ENCODE data around the gene ATF7IP2.
"Not testable (repeated sequence)": the region's sequence is repeated elsewhere in the genome, so short reads cannot be mapped to it uniquely, and the experiment has no call there.

The ATF7IP2 gene

DNA sequence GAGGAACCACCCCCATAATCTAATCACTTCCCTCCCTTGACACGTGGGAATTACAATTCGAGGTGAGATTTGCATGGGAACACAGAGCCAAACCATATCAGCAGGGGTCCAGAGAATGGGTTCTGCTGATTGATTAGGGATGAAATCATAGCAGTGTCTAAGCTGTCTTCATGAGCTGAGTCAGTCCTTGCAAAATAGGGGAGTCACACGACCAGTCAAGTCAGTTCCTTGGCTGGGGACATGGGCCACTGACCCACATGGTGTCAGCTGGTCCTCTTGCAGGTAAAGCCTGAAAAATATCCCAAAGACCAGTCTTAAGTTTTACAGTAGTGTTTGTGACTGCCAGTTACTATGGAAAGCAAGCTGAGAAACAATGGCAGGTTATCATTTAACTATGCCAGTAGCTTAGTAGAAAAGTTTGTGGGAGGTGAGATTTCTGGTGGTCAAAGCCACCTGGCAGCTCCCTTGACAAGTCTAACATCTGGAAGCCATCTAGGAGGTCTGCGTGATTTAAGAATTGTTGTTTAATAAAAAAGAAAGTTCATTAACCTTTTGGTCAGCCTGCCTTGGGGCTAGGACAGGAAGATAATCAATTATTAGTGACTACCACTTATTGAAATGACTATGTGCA is 15.7 kb upstream of the ATF7IP2 start:
- DNase-seq: peak in 1 of 42 donors; percentile 1

DNA sequence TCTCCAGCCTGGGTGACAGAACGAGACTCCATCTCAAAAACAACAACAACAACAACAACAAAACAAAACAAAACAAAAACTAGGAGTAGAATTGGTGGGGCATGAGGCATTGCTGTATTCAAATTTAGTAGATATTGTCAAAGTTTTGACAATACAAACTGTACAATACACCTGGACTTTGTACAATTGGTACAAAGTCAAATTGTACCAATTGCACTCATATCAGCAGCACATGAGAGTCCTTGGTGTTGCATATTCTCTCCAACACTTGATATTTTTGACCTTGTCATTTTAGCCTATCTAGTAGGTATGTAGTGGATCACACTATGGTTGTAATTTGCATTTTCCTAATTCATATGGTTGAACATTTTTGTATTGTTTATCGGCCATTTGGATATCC is 14.3 kb upstream of the ATF7IP2 start:
- no peak for DNase-seq
- intact Hi-C loops (cut with DNase I): no loop called here

More for the DNA sequence above, 15.7 kb upstream of the ATF7IP2 start:
- intact Hi-C loops (cut with DNase I): no loop called here

DNA sequence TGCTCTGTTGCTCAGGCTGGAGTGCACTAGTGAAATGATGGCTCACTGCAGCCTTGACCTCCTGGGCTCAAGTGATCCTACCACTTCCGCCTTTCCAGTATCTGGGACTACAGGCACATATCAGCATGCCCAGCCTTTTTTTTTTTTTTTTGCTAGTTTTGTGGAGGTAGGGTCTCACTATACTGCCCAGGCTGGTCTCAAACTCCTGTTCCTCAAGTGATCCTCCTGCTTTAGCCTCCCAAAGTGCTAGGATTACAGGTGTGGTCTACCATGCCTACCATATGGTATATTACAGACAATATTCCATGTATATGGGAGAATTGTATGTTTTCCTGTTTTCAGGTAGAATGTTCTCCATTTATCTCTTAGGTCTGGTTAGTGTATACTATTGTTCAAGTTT is 12.3 kb upstream of the ATF7IP2 start:
- intact Hi-C loops (cut with DNase I): no loop called here

DNA sequence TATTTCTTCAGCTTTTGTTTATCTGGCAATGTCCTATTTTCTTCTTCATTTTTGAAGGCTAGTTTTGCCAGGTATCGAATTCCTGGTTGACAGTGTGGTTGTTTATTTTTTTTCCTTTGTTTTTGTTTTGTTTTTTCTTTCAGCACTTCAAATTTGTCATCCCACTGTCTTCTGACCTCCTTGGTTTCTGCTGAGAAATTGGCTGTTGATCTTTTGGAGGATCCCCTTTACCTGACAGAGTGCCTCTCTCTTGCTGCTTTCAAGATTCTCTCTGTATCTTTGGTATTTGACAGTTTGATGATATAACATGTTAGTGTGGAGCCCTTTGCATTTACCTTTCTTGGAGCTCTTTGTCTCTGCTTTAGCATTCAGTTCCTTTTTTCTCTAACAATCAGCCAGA is 9.6 kb upstream of the ATF7IP2 start:
- DNase-seq: no peak
- intact Hi-C loops (cut with DNase I): no loop called here

More for the DNA sequence above, 12.3 kb upstream of the ATF7IP2 start:
- no peak for DNase-seq

DNA sequence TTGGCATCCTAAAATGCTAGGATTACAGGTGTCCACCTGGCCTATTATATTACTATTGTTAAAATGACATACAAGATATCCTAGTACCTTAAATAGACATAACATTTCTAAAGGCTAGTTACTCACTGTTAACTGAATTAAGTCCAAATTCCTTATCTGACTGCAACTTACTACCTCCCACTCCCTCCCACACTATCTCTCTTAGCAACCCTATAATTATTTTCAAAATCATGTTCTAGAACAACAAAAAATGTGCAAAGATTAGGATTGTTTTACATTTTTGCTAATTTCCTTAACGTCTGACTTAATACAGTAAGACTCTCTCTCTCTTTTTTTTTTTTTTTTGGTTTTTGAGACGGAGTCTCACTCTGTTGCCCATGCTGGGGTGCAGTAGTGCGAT is 2.2 kb upstream of the ATF7IP2 start:
- intact Hi-C loops (cut with DNase I): no loop called here
- no peak for DNase-seq

DNA sequence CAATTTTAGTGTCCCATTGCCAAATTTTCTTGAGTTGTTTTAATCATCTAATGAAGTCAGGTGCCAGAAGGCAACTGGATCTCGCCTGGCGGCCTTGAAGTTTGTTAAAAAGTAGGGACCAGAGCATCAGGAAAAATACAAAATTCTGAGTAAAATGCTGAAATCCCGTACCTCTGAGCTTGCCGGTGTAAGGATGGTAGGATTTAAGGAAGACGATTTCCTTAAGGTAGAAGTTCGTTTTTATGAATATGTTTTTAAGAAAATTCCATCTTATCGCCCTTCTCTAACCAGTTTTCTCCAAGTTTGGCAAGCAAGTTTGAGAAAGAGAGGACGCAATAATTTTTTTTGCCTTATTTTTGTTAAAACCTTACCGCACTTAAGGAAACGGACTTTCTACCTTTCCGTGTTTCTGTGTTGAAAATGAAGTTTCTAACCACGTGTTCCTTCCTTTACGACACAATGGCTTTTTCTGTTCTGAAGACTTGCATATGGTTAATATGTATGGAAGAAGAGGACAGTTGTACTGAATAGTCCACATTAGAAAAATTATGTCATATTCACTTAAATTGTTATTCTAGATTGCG is 748 bp downstream of the ATF7IP2 start:
- intact Hi-C loops (cut with DNase I): no loop called here
- no peak for DNase-seq

DNA sequence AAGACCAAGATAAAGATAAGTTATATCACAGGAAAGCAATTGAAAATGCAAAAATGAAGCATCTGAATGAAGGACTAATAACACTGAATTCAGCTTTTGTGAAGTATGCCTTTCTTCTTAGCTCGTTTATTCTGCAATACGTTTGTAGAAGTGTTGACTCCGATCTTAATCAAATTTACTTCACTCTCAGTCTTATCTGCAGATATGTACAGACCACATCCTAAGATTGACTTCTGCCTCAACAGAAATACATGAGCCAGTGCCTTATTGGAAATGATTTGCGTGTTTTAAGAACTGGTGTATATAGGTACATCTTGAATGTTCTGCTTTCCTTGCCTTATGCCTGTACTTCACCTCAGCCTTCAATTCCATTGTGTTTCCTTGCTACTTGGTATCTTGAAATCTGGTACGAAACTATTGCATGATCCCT is 1.3 kb downstream of the ATF7IP2 start:
- no peak for DNase-seq
- intact Hi-C loops (cut with DNase I): no loop called here

DNA sequence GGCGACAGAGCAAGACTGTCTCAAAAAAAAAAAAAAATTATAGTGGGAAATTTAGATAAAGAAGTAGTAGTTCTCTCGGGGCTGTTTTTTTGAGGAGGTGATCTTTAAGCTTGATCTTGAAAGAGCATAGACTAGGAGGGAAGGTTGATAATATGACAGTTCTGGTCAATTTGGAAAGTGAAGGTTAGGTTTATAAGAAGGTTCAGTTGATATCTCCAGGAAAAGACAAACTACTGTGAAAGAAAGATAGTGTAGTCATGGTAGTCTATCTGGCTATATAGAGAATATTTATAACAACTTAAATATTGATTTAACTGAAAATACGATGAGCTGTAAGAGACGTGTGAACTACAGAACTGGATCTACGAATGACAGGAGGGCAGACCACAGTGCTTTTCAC is 3.1 kb downstream of the ATF7IP2 start:
- intact Hi-C loops (cut with DNase I): no loop called here
- DNase-seq: no peak

DNA sequence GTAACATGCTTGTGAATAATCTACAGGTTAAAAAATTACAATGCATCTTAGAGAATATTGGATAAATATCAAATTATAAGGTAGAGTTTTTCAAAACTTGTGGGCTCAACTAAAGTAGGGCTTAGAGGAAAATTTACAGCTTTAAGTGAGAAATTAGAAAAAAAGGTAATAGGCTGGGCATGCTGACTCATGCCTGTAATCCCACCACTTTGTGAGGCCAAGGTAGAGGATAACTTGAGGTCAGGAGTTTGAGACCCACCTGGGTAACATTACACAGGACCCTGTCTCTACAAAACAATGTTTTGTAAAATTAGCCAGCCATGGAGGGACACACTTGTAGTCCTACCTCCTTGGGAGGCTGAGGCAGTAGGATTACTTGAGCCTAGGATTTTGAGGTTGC is 4.5 kb downstream of the ATF7IP2 start:
- intact Hi-C loops (cut with DNase I): no loop called here
- no peak for DNase-seq

DNA sequence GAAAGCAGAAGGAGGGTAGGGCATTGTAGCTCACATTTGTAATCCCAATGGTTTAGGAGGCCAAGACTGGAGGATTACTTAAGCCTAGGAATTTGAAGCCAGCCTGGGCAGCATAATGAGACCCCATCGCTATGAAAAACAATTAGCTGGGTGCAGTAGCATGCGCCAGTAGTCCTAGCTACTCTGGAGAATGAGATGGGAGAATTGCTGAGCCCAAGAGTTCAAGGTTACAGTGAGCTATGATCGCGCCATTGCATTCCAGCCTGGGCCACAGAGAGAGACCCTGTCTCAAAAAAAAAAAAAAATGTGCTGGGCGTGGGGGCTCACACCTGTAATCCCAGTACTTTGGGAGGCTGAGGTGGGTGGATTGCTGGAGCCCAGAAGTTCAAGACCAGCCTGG is 5.0 kb downstream of the ATF7IP2 start:
- intact Hi-C loops (cut with DNase I): no loop called here
- no peak for DNase-seq

DNA sequence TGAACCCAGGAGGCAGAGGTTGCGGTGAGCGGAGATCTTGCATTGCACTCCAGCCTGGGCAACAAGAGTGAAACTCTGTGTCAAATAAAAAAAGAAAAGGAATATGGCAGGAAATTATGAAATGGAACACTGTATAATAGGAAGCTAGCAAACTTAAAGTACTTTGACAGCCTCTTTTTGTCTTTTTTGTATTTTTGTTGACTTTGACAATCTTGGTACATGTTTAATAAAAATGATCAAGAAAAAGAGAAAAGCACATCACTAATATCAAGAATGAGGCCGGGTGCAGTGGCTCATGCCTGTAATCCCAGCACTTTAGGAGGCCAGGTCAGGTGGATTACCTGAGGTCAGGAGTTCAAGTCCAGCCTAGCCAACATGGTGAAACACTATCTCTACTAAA is 5.5 kb downstream of the ATF7IP2 start:
- intact Hi-C loops (cut with DNase I): no loop called here
- DNase-seq: no peak

DNA sequence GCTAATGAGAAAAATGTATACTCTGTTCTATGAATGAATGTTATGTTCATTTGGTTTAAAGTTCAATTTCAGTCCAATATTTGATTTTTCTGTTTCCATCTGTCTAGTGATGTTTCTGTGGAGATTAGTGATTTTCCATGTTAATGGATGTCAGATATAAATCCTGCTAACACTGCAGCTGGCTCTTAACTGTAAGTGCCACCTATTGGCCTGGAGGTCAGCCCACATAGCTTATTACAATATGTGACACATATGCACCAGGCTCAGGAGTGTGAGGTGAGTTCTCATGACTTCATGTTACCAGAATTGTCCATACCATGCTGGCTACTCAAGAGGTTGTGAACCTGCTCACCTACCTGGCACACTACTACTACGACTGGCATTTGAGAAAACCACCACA is 17.1 kb downstream of the ATF7IP2 start:
- intact Hi-C loops (cut with DNase I): no loop called here
- DNase-seq: no peak

DNA sequence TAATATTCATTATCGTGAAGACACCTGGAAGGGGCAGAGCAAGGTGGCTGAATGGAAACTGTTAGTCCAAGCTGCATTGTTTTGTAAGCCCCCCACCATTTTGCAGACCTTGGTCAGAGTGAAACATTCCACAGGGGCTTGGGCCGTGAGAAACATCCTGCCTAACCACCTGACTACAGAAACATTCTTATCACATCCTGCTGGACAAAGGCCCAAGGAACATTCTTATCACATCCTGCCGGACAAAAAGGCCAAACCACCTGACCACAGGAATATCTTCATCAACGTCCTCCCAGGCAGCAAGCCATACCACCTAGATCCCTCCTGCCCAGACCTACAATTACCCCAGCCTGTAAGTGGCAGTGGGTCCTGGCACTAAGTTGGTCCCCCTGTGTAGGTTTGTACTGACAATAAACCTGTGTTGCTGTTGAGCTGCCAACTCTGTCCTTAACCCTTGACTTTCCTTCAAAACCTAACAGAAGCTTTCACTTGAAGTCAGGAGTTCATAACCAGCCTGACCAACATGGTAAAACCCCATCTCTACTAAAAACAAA is 19.6 kb downstream of the ATF7IP2 start:
- intact Hi-C loops (cut with DNase I): no loop called here
- no peak for DNase-seq

DNA sequence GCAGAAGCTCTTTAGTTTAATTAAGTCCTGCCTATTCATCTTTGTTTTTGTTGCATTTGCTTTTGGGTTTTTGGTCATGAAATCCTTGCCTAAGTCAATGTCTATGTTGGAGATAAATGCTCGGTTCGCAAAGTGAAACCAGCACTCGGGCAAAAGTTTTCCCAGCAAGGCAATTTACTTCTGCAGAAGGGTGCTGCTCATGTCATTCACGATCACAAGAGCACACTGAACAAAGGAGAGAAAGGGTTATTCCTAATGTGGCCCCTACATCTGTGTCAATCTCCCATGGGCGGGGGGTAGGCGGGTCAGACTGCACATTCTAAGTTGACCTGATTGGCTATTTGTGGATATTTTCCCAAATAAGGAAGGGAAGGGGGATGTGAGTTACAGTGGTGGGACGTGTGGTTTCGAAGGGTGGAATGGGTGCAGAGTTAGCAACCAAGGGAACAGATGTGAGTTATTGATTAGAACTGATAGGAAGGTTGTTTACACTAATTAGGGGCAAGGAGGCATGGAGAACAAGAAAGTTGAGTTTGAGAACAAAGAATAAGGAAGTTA is 23.0 kb downstream of the ATF7IP2 start:
- DNase-seq: no peak
- intact Hi-C loops (cut with DNase I): no loop called here

DNA sequence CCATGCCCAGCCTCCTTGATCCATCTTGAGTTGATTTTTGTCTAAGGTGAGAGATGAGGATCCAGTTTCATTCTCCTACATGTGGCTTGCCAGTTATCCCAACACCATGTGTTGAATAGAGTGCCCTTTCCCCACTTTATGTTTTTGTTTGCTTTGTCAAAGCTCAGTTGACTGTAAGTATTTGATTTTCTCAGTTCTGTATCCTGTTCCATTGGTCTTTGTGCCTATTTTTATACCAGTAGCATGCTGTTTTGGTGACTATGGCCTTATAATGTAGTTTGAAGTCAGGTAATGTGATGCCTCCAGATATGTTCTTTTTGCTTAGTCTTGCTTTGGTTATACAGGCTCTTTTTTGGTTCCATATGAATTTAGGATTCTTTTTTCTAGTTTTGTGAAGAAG is 23.9 kb downstream of the ATF7IP2 start:
- intact Hi-C loops (cut with DNase I); DNase-seq: not testable (repeated sequence)

DNA sequence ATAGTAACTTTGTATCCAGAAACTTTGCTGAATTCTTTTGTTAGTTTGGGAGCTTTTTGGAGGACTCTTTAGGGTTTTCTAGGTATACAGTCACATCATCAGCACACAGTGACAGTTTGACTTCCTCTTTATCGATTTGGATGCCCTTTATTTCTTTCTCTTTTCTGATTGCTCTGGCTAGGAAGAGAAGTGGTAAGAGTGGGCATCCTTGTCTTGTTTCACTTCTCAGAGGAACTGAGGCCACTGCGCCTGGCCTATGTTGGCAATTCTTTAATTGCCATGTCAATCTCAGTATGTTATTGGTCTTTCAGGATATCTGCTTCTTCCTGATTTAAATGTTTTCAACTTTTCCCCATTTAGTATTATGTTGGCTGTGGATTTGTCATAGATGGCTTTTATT is 24.6 kb downstream of the ATF7IP2 start:
- intact Hi-C loops (cut with DNase I): no loop called here
- no peak for DNase-seq

DNA sequence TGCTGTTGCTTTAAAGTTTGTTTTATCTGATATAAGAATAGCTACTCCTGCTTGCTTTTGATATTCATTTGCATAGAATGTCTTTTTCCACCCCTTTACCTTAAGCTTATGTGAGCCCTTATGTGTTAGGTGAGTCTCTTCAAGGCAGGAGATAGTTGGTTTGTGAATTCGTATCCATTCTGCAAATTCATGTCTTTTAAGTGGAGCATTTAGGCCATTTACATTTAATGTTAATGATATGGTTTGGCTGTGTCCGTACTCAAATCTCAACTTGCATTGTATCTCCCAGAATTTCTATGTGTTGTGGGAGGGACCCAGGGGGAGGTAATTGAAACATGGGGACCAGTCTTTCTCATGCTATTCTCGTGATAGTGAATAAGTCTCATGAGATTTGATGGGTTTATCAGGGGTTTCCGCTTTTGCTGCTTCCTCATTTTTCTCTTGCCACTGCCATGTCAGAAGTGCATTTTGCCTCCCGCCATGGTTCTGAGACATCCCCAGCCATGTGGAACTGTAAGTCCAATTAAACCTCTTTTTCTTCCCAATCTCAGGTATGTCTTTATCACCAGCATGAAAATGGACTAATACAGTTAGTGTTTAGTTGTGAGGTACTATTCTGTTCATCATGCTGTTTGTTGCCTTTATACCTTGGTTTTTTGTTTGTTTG is 27.2 kb downstream of the ATF7IP2 start:
- no peak for DNase-seq
- intact Hi-C loops (cut with DNase I): no loop called here

DNA sequence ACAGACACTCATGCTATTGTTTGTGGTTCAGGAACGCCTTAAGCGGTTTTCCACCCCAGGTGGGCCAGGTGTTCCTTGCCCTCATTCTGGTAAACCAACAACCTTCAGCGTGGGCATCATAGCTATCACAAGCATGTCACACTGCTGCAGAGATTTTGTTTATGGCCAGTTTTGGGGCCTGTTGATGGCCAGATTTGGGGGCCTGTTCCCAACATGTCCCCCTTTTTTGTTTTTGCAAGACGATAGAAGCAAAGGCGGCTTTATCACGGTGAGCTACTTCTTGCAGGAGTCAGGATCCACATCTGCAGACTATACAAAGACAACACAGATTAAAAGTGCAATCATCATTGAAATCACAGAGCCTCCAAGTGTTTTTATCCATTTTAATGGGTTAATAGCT is 32.3 kb downstream of the ATF7IP2 start:
- DNase-seq; intact Hi-C loops (cut with DNase I): not testable (repeated sequence)

DNA sequence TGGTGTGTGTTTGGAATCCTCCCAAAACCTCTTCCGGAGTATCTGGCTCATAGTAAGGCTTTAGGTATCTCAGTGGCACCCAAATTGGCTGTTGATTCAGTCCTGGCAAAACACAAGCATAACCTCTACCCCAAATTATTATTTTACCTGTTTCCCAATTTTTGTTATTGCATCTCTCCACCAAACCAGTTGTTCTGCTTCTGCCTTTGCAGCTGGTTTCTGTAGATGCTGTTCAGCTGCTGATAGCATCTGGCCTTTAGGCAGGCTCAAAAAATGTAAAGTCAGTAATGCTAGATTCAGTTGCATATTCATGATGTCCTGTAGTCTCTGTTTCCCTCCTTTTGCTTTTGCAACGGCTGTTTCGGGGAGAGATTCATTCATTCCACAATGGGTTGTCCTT is 33.8 kb downstream of the ATF7IP2 start:
- intact Hi-C loops (cut with DNase I): no loop called here
- no peak for DNase-seq

DNA sequence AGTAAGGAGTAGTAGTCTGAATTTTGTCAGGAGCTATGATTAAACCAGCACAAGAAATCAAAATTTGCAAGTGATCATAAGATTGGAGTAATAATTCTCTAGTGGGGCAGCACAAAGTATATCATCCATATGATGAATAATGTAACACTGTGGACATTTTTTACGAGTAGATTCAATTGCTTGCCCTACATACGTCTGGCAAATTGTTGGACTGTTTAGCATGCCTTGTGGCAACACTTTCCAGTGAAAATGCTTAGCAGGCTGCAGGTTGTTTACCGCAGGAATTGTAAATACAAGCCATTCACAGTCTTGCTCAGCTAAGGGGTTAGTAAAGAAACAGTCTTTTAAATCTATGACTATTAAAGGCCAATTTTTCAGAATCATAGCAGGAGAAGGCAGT is 35.7 kb downstream of the ATF7IP2 start:
- DNase-seq: no peak
- intact Hi-C loops (cut with DNase I): no loop called here

Measured in head of caudate nucleus (tissue), 42 donors.